Measurements from ENCODE around the gene HOXA6.

Gene HOXA6

DNA sequence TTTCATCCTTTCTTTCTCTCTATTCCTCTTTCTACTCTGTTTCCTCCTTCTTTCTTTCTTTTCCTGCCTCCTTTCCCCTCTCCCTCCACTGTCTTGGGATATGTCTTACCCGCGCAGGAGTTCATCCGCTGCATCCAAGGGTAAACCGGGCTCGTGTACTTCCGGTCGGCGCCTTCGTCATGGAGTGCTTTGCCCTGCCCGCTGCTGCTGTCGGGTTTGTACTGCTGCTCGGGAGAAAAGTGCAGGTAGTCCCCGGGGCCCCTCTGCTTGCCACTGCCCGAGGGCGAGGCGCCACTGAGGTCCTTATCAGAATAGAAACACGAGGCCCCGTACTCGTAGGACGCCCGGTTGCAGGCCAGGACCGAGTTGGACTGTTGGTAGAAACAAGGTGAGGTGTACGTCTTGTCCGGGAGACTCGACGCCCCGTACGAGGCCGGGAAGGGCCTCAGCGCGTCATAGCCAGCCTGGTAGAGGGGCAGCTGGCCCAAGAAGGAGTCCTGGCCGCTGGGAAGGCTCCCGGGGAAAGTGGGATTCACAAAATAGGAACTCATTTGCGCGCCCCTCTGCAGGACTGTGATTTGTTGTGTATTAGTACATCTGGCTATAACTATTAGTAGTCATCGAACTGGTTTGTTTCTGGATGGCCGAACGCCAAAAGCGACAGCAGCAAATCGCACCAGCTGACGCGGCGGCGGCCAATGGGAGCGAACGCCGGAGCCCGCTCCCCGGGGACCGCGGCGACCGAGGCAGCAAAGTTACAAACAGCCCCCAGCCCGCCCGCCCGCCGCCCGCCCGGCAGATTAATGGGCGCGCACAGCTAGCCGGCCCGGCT lies at the start of gene HOXA6:
HOXA6 (minus strand) TSS at position 576 of the 832 bp plus-strand sequence; CDS start at position 551, 25 bp downstream.
- DNase-seq = no peak

DNA sequence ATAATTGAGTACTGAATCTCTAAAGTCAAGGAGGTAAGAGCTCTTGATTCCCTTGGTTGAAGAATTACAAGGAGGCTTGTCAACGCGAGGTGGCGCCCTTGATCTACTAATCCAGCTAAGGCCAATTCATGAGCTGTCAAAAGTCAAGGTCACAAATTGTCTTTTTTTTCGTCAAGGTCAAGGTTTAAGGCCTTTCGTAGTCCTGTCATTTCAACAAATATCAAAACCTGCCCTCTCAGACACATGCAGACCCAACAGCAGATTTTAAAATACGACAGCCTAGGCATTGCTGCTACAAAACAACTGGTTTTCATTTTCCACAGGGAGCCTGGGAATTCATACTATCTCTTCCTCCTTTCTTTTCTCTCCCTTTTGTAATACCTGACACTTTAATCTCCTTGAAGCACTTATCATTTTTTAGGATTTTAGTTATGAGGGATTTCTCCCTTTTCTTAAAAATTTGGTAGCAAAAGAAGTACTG lies 48.8 kb upstream of the HOXA6 start:
- peak in 44 of 51 donors; percentile 1 to 88 (median 44) for DNase-seq

- no peak for DNase-seq
Measured at GRCh38 chr7:27194686-27195379, 47.3 kb upstream of the HOXA6 start.

GRCh38 chr7:27194002-27194352 lies 46.4 kb upstream of the HOXA6 start:
- DNase-seq = no peak

DNA sequence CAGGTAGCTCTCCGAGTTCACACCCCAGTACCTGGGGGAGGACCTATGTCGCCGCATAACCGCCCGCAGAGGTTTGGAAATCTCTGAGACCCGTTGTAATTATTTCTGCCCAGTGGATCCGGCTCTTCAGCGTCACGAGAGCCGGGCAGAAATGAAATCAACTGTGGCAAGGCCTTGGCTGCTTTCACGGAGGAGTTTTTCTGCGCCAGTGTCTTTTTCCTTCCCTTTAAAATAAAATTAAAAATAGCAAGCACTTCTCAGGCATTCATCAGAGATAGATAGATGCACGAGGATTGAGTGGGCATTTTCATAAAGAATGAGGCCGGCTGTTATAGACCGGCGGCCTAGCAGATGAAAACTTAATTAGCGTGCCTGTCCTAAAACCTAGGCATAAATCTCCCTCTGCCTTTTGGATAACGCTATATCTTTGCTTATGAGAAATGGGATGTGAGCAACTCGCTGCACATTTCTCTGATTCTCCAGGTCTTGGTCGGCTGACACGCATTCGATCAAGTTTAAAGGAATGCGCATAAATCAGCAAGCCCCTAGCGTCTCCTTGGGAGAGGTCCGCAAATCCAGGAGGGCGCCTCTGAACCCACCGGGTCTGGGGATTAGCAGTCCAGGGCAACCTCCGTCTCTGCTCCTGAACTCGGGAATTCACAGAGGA lies 45.9 kb upstream of the HOXA6 start:
- DNase-seq = no peak

DNA sequence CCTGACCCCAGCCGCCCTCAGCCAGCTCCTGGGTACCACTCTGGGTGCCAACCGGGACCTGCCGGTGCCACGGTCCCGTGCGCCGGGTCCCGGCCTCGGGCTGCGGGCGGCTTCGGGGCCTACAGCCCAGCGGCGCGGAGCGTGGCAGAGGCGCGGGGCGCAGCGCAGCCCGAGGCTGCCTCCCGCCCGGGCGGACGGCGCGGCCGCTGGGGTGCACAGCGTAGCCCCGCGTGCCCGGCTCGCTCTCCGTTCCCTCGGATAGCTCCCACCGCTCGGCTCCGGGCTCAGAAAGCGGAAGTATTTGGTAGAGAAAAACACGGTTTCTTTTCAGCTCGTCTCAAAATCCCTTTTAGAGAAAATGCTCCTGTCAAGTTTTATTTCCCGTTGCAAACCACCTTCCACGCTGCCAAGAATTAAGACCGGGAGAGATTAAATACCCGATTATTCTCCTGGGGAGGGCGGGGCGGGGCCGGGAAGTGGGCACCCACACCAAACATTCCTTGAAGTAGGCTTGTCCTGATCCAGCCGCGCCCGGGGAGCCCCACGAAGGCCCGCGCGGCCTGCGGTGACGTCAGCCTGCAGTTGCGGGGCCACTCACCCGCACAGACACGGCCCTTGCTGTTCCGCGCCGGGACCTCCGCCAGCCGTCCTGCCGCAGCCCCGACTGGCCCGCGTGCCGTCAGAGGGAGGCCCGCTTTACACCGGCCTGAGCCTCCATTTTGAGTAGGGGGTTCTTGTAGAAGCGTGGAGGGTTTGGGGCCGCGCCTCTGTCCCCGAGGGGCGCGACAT lies 45.2 kb upstream of the HOXA6 start:
- DNase-seq = no peak

GRCh38 chr7:27191833-27192545 lies 44.4 kb upstream of the HOXA6 start:
- no peak for DNase-seq

DNA sequence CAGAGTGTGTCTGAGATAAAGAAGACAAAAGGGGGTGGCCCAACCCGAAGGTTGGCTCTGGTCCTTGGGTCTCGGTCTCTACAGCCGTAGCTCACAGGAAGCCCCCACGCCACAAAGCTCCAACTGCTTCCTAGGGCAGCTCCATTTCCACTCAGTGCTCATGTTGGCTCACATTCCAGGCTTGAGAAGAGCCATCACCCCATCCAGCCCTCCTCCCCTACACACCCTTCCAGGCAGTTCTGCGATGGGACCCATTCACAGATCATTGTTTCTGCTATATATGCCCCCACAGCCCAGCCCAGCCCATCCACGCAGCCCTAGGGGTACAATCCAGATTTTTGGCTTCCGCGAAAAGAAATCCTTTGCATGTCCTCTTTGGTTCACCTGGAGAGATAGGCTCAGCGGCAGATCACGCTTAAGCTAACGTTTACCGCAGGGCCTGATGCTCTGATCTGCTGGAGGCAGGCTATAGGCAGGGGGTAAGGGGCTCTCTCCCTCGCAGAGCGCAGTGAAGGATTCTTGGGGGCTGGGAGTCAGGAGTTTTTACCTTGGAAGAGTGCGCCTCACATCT lies 43.7 kb upstream of the HOXA6 start:
- no peak for DNase-seq

DNA sequence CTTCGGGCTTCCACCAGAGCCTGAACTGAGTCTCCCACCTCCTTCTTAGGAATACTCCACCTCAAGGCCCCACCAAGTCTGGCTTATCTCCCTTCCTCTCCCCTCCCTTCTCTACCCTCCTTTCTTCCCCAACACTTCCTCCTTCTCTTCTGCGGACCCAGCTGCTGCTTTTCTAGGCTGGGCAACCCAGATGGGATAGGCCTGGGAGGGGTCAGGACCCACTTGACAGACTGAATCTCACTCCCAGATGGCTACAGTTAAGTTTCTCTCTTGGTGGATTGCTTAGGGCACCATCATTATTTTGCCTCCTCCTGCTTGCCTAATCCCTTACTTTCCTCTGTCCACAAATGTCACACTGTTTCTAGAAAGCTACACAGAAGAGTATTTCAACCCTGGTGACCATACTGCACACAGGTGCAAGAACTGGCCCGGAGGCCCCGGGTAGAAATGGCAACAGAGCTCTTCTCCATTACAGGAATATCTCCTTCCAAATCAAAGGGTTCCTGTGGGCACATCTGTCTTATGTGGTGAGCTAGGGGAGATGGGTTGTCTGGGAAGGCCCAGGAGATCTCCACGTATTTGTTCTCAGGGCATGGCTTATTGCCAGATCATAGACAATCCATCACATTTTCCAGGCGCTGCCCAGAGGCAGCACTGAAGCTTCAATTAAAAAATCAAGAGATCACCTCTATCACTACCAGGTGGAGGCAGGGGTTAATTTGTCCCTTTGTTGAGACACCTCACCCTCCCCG lies 42.6 kb upstream of the HOXA6 start:
- no peak for DNase-seq

- no peak for DNase-seq
Measured at GRCh38 chr7:27189295-27189996, 41.9 kb upstream of the HOXA6 start.

DNA sequence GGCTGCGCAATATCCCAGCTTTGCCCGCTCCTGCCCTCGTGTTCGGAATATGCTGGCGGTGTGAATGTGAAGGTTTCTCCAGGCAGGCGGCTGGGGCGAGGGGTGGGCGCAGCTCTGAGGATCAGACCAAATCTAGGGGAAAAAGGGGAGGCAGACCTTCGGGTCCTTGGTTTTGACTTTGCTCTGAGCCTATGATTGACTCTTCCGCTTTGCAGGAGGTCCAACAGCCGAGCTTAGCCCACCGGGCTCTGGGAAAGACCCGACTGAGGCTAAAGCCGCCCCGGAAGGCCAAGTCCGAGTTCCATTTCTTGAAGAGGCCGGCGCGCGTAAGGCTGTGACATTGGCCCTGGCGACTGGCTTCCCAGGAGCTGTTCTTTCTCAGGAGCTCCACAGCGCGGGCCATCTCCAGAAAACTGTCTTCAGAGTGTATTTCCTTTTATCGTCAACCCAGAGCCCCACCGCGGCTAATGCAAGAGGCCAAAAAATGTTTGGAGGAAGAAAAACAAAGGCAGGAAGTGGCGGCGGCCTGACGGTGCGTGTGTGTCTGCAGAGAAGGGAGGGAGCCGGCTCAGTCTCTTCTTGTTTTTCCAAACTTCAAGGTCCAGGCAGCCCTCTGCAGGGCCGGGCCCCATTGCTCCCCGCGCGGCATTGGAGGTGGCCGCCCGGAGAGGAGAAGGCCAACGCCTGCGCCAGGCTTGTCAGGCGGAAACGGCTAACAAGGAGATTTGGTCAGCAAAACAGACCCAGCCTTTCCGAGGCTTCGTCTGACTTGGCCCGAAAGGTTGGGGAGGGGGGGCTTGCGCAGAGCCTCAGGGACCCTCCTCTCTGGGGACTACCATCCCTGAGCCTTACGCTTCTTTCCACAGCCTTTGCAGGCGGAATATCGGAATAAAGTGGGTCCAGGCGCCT lies 41.1 kb upstream of the HOXA6 start:
- no peak for DNase-seq

DNA sequence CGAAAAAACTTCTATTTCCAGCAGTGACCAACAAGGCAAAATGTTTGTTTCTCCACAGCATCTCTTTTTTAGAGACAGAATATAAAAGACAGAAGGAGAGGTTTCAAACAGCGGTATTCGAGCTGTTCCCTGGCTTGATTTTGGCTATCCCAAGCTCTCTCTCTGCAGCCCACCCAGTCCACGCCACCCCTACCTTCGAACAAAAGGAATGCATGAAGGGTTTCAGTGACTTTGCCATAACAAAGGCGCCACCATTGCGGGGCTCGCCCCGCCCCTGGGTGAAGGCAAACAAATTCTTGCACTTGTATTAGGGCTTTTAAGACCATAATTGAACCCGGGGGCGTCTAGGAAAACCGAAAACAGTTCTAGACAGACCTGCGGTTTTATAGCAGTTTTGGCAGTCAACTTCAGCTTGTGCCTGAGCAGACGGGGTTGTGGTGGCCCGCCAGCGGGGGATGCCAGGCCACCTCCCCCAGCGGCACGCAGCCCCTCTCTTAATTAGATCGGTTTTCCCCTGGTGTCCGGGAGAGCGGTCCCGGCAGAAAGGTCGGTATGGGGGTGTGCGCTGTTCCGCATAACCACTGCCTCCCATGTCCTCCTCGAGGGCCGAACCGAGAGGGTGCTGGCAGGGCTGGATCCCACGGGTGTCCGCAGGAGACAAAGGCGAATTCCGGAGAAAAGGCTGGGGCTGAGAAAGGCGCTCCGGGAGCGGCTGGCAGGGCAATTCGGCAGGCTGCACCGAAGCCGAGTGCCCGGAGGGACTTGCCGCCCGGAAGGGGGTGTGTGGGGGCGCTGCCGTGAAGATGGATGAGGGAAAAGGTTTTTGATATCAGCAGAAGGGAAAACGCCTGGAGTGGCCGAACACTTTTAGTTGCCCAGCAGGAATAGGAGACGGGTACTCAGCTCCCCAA lies 40.2 kb upstream of the HOXA6 start:
- no peak for DNase-seq

DNA sequence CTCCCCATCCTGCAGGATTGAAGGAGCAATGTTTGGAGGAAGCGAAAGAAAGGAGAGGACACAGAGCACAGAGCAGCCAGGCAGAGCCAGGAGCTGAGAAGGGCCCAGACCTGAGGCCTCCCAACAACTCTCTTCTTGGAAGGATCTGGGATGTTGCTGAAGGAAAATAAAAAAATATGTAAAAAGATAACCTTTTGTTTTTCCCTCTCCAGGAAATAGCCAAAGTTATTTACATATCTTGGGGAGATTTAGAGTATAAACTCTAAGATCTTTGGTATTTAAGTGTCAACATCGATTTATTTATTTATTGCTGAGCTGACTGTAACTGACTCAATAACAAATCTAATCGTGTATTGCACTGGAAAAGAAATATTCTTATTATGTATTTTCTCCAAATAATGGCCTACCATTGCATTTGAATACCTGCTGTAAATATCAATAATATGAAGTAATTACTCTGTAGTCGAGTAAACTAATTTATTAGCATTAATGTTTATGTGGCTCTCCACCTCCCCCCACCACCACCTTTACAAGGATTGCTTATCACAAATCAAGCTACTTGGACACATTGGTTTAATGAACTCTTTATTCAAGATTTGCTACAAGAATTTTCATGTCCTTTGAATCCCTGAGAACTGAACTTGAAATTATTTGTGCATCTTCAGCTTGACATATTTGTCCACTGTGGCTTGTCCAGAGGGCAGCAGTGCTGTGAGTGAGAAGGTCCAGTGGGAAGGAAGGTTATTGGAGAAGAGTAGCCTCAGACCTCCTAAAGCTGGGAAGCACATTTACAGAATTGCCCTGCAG lies 39.3 kb upstream of the HOXA6 start:
- no peak for DNase-seq

GRCh38 chr7:27185854-27186667 lies 38.5 kb upstream of the HOXA6 start:
- DNase-seq = no peak
